Activated gamma-delta T cell (primary cell): ENCODE data around the gene TULP1.

ENCODE experiments used
- DNase-seq: peaks from one replicate; lab custom pipeline; 2025; lab: John Stamatoyannopoulos, UW

Gene TULP1

DNA sequence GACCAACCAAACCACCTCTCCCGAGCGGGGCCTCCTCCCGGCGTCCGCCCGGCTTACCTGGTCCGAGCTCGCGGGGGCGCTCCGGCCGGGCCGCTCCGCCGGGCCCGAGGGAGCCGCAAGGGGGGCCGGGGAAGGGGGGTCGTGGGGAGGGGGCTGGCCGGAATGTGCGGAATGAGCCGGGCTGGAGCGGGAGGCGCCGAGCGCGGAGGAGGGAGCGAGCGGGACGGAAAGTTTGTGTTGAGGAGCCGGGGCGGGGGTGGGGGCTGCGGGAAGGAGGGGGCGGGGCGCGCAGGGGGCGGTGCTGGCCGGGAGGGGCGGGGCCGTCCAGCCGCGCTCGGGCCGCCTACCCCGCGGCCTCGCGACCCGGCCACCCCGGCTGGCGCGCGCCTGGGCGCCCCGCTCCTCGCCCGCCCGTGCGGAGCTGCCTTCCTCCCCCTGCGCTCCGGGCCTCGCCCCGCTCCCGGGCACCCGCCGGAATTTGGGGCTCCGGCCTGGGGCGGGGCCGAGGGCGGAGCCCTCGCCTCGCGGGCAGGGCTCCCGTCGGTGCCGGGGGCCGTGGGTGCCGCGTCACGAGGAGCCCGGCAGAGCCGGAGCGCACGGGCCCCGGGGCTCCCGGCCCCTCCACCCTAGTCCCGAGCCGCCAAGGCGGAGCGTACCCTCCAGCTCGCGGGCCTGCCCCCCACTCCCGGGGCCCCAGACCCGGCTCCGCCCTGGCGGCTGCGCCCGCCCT lies 15.7 kb downstream of the TULP1 start, which contains the start of gene TEAD3:
TEAD3 (minus strand) TSS at position 239 of the 730 bp plus-strand sequence.
- DNase-seq: no peak

- DNase-seq: no peak
These were observed 16.5 kb downstream of the TULP1 start for GRCh38 chr6:35496036-35496840.

- DNase-seq: no peak
These were observed 17.2 kb downstream of the TULP1 start for GRCh38 chr6:35495258-35496035.

- DNase-seq: no peak
These were observed 18.5 kb downstream of the TULP1 start for GRCh38 chr6:35494161-35494563.

DNA sequence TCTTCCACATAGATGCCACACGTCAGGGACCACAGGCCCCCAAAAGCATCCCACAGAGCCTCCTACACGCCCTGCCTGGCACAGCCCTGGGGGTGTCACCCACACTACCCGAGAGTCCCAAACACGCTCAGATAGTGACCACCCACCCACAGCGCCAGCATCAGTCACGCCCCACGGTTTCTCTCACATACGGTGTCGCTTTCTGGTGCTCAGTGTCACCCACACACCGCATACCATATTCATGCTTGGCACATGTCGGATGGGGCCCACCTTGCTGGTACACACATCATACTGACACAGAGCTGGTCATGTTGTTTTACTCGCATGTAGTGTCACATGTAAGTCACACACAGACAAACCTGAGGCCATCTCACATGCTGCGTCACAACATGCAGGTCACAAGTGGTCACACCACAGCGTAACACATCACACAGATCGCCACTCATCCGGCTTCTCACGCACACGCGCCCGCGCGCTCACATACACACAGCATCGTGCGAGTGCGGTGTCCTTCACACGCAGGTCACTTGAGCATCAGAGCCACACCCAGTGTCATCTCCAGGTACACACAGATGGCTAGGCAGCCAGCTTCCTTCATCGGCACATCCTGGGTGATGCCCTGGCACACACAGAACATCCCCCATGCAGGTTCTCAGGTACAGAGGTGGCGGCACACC lies 19.3 kb downstream of the TULP1 start:
- DNase-seq: no peak

- DNase-seq: no peak
These were observed 19.8 kb downstream of the TULP1 start for GRCh38 chr6:35492974-35493284.

- no peak for DNase-seq
These were observed 20.3 kb downstream of the TULP1 start for GRCh38 chr6:35492258-35492973.

- no peak for DNase-seq
These were observed 21.0 kb downstream of the TULP1 start for GRCh38 chr6:35491558-35492257.

GRCh38 chr6:35490821-35491557 lies 21.7 kb downstream of the TULP1 start:
- DNase-seq: no peak

DNA sequence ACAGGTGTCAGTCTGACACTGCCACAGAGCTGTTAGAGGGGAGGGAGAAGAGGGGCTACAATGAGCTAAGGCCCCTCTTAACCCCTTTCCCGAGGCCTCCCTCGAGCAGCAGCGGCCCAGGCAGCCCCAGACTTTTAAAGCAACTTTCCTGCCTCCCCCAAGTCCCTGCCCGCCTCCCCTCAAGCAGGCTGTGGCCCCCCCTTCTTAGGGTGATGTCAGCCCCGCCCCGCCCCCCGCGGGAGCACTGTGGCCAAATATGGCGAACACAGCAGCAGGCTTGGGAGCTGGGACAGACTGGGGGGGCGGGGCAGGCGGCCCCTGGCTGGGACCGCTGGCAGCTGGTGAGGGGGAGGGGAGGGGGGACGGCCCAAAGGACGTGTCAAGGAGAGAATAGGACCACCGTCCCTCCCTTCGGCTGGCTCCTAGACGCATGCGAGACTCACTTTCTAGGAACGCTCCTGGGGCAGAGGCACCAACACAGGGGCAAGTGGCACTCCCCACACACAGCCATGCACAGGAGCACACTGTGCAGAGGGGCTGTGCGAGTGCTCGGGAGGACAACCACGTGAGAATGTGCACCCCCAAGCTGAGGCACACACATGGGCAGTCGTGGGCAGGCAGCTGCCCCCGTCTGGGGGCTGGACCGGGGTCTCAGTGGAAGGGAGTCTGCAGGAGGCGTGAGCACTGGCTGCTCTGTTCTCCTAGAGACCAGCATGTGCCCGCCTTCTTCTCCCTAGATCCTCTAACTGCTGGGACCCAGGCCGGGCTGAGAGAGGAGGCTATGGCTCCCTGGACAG lies 22.5 kb downstream of the TULP1 start:
- no peak for DNase-seq

- DNase-seq: no peak
These were observed 23.6 kb downstream of the TULP1 start for GRCh38 chr6:35489066-35489465.

DNA sequence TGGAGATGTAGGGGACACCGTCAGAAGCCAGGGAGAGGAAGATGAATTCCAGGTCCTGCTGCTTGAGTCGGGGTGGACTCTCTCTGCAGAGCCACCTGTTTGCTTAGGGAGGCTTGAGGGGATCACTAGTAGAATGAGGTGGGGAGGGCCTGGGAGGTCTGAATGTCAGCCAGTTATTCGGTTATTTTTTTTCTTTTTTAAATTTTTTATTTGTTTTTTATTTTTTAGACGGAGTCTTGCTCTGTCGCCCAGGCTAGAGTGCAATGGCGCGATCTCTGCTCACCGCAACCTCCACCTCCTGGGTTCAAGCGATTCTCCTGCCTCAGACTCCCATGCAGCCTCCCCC lies 24.2 kb downstream of the TULP1 start:
- no peak for DNase-seq

GRCh38 chr6:35487658-35488516 lies 24.8 kb downstream of the TULP1 start:
- no peak for DNase-seq

- DNase-seq: no peak
These were observed 26.4 kb downstream of the TULP1 start for GRCh38 chr6:35486005-35486925.

DNA sequence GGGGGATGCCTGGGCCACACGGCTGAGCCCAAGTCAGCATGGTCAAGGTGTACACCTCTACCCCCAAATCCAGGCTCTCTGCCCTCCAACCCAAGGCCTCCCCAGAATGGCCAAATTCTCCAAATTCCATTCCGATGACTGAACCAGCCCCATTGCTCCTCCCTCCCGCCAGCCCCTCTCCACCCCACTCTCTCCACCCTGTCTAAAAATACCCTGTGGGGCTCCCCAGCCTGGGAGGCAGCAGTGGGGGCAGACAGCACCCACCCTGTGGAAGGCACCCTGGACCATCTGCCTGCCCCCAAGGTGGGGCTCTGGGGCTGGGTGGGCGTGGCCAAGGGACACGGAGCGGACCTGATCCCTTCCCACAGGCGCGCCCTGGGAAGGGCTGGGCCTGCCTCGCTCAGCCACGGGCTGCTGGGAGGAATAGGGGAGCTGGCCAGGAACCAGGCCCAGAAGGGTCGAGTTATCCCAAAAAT lies 27.3 kb downstream of the TULP1 start:
- DNase-seq: no peak

- DNase-seq: no peak
These were observed 27.7 kb downstream of the TULP1 start for GRCh38 chr6:35484921-35485392.
